HG03565 (cell line): ENCODE results near the gene NUAK2.

Source experiments
- ATAC-seq: cut with Tn5 transposase; IDR thresholded peaks from one replicate; pipeline ENCODE4 v1.9.1; 2021; ENCODE audit warnings: mild to moderate bottlenecking, moderate library complexity; ENCODE audit not compliant: unreplicated experiment

Gene NUAK2

GRCh38 chr1:205323794-205324193 lies 2.2 kb upstream of the NUAK2 start:
- ATAC-seq = no peak

GRCh38 chr1:205321959-205322283 lies 376 bp upstream of the NUAK2 start:
- ATAC-seq = no peak

GRCh38 chr1:205319081-205320018 lies 2.2 kb downstream of the NUAK2 start:
- no peak for ATAC-seq

GRCh38 chr1:205318231-205318991 lies 3.1 kb downstream of the NUAK2 start:
- ATAC-seq = no peak

- ATAC-seq = no peak
Measured at GRCh38 chr1:205317311-205317917, 4.1 kb downstream of the NUAK2 start.

- ATAC-seq = no peak
Measured at GRCh38 chr1:205316161-205316566, 5.4 kb downstream of the NUAK2 start.

- no peak for ATAC-seq
Measured at GRCh38 chr1:205315008-205315618, 6.4 kb downstream of the NUAK2 start.

GRCh38 chr1:205313563-205314308 lies 7.8 kb downstream of the NUAK2 start:
- no peak for ATAC-seq

GRCh38 chr1:205312866-205313562 lies 8.5 kb downstream of the NUAK2 start:
- ATAC-seq = no peak

- ATAC-seq = no peak
Measured at GRCh38 chr1:205310976-205311704, 10.4 kb downstream of the NUAK2 start.

GRCh38 chr1:205309741-205310140 lies 11.8 kb downstream of the NUAK2 start:
- no peak for ATAC-seq

- no peak for ATAC-seq
Measured at GRCh38 chr1:205306929-205307566, 14.5 kb downstream of the NUAK2 start.

GRCh38 chr1:205304695-205305070 lies 16.9 kb downstream of the NUAK2 start:
- no peak for ATAC-seq

- no peak for ATAC-seq
Measured at GRCh38 chr1:205304046-205304694, 17.4 kb downstream of the NUAK2 start.

- ATAC-seq = no peak
Measured at GRCh38 chr1:205303247-205303888, 18.2 kb downstream of the NUAK2 start.

GRCh38 chr1:205301842-205302588 lies 19.5 kb downstream of the NUAK2 start:
- no peak for ATAC-seq

- ATAC-seq = no peak
Measured at GRCh38 chr1:205301205-205301821, 20.2 kb downstream of the NUAK2 start.
